NAMALWA (cell line): ENCODE results near the gene DDX23.

Experiments
- DNase-seq: peaks from one replicate; pipeline ENCODE4 v3.0.0-alpha.2; 2015; ENCODE audit warnings: low spot score

DDX23 gene

GRCh38 chr12:48795550-48796455 is 56.2 kb downstream of the DDX23 start:
- peak; percentile 74 for DNase-seq

GRCh38 chr12:48794870-48795269 is 57.1 kb downstream of the DDX23 start:
- peak; percentile 29 for DNase-seq

- DNase-seq = no peak
Measured at GRCh38 chr12:48793696-48794095, 58.3 kb downstream of the DDX23 start.

GRCh38 chr12:48789858-48790326 is 62.1 kb downstream of the DDX23 start:
- DNase-seq = no peak

- no peak for DNase-seq
Measured at GRCh38 chr12:48788854-48789775, 62.8 kb downstream of the DDX23 start, which contains the start of gene ADCY6. Gene ADCY6, minus strand, starts transcription at chr12:48789089. Its CDS starts 5,655 bp downstream, at chr12:48783434.

- DNase-seq = no peak
Measured at GRCh38 chr12:48788524-48788853, 63.5 kb downstream of the DDX23 start.

- no peak for DNase-seq
Measured at GRCh38 chr12:48787791-48788523, 64.0 kb downstream of the DDX23 start.

- DNase-seq = no peak
Measured at GRCh38 chr12:48786591-48787544, 65.1 kb downstream of the DDX23 start.

- DNase-seq = no peak
Measured at GRCh38 chr12:48783432-48783831, 68.5 kb downstream of the DDX23 start.

GRCh38 chr12:48782457-48783395 is 69.2 kb downstream of the DDX23 start:
- DNase-seq = no peak

- DNase-seq = no peak
Measured at GRCh38 chr12:48781750-48782456, 70.1 kb downstream of the DDX23 start.

- no peak for DNase-seq
Measured at GRCh38 chr12:48780381-48781025, 71.5 kb downstream of the DDX23 start.

GRCh38 chr12:48779869-48780268 is 72.1 kb downstream of the DDX23 start:
- DNase-seq = no peak
